ENCODE results near the gene LRRC8B. TPM values are rescaled to one million over a fixed set of nuclear protein-coding genes. Genes with fewer than 3 reads are reported as not detected.

Gene LRRC8B
- total and polyA plus RNA-seq, 4 experiments from 2014 or later = 15.0 to 18.1 (median 16.8) TPM

GRCh38 chr1:89487972-89488371, 36.7 kb upstream of the LRRC8B start:
- peaks cover 0 to 5% (median 0%) of the 10 kb centered on the region in 8 donors for H3K9me3 Mint-ChIP-seq
- CTCF ChIA-PET (ENCODE audit: partially characterized antibody) = interaction anchor here (0.6 to 1.7 kb wide), 4 partner anchors 32 to 498 kb away, joined by 3 to 7 read pairs (median 4); no protein-coding TSS in a partner anchor

GRCh38 chr1:89489047-89489729, 35.4 kb upstream of the LRRC8B start:
- no peak for DNase-seq
- intact Hi-C loops (cut with micrococcal nuclease) = no loop called here
- CTCF ChIA-PET (ENCODE audit: partially characterized antibody) = interaction anchor here (1.1 to 1.7 kb wide), 3 partner anchors 31 to 499 kb away, joined by 3 to 7 read pairs (median 6); no protein-coding TSS in a partner anchor
- Mint-ChIP-seq H3K4me3 (peak overlapping the region in 1 of 8 donors; percentile 41), H3K27me3 (peaks cover 0 to 6% of the 10 kb centered on the region in 2 donors), H3K4me1 (peaks cover 0 to 10% (median 9%) of the 10 kb centered on the region in 4 donors), H3K36me3 (peaks cover 0 to 1% of the 10 kb centered on the region in 2 donors), H3K9me3 (peaks cover 0 to 7% (median 0%) of the 10 kb centered on the region in 8 donors), H3K27ac (no peak overlapping the region)
- H3K27me3 ChIP-seq (ENCODE audit: insufficient read depth, low read length) = no peaks in the 10 kb centered on the region
- no peak overlapping the region for H3K4me3 ChIP-seq (ENCODE audit: low read length in 2 of 2)
- no peak overlapping the region for H3K27ac ChIP-seq (ENCODE audit: low read depth, low read length)
- no peaks in the 10 kb centered on the region for H3K4me1 ChIP-seq (ENCODE audit: insufficient read depth, low read length)
- no peaks in the 10 kb centered on the region for H3K9me3 ChIP-seq (ENCODE audit: control insufficient read depth in 1 of 2, low read length in 2 of 2)
- POLR2A ChIA-PET (ENCODE audit: partially characterized antibody) = interaction anchor here (0.7 kb wide), 1 partner anchor 274 kb away, joined by 4 read pairs; no protein-coding TSS in a partner anchor
- H3K36me3 ChIP-seq (ENCODE audit: insufficient read depth, low read length) = no peaks in the 10 kb centered on the region

More at GRCh38 chr1:89487972-89488371, 36.7 kb upstream of the LRRC8B start:
- H3K27me3 ChIP-seq (ENCODE audit: insufficient read depth, low read length) = no peaks in the 10 kb centered on the region
- Mint-ChIP-seq H3K4me3 (no peak overlapping the region), H3K27ac (no peak overlapping the region), H3K4me1 (peaks cover 0 to 15% (median 14%) of the 10 kb centered on the region in 4 donors), H3K36me3 (peaks cover 0 to 1% of the 10 kb centered on the region in 2 donors), H3K27me3 (peaks cover 0 to 6% of the 10 kb centered on the region in 2 donors)
- H3K4me1 ChIP-seq (ENCODE audit: insufficient read depth, low read length) = no peaks in the 10 kb centered on the region
- no peak for DNase-seq
- intact Hi-C loops (cut with micrococcal nuclease) = no loop called here
- no peak overlapping the region for H3K4me3 ChIP-seq (ENCODE audit: low read length in 2 of 2)
- no peak overlapping the region for H3K27ac ChIP-seq (ENCODE audit: low read depth, low read length)
- no peaks in the 10 kb centered on the region for H3K9me3 ChIP-seq (ENCODE audit: control insufficient read depth in 1 of 2, low read length in 2 of 2)
- POLR2A ChIA-PET (ENCODE audit: partially characterized antibody) = no interaction called here
- H3K36me3 ChIP-seq (ENCODE audit: insufficient read depth, low read length) = no peaks in the 10 kb centered on the region

GRCh38 chr1:89490389-89490788, 34.2 kb upstream of the LRRC8B start:
- no peak for DNase-seq
- H3K36me3 Mint-ChIP-seq = peaks cover 0 to 1% of the 10 kb centered on the region in 2 donors
- intact Hi-C loops (cut with micrococcal nuclease) = no loop called here
- Histone ChIP-seq H3K4me1 (ENCODE audit: insufficient read depth, low read length) (no peaks in the 10 kb centered on the region), H3K27me3 (ENCODE audit: insufficient read depth, low read length) (no peaks in the 10 kb centered on the region), H3K36me3 (ENCODE audit: insufficient read depth, low read length) (no peaks in the 10 kb centered on the region), H3K4me3 (ENCODE audit: low read length in 2 of 2) (no peak overlapping the region), H3K27ac (ENCODE audit: low read depth, low read length) (no peak overlapping the region), H3K9me3 (ENCODE audit: control insufficient read depth in 1 of 2, low read length in 2 of 2) (no peaks in the 10 kb centered on the region)
- H3K27ac Mint-ChIP-seq = no peak overlapping the region
- ChIA-PET POLR2A (ENCODE audit: partially characterized antibody) (no interaction called here), CTCF (ENCODE audit: partially characterized antibody) (no interaction called here)
- peaks cover 0 to 10% (median 9%) of the 10 kb centered on the region in 4 donors for H3K4me1 Mint-ChIP-seq
- H3K4me3 Mint-ChIP-seq = no peak overlapping the region
- H3K27me3 Mint-ChIP-seq = peaks cover 0 to 6% of the 10 kb centered on the region in 2 donors
- peaks cover 0 to 7% (median 0%) of the 10 kb centered on the region in 8 donors for H3K9me3 Mint-ChIP-seq

- peaks cover 0 to 3% of the 10 kb centered on the region in 2 donors for H3K27me3 Mint-ChIP-seq
These were observed 25.3 kb upstream of the LRRC8B start for GRCh38 chr1:89499320-89499719.

GRCh38 chr1:89502042-89502441, 22.6 kb upstream of the LRRC8B start:
- Mint-ChIP-seq H3K4me3 (no peak overlapping the region), H3K4me1 (no peaks in the 10 kb centered on the region), H3K9me3 (no peaks in the 10 kb centered on the region), H3K36me3 (no peaks in the 10 kb centered on the region), H3K27ac (no peak overlapping the region), H3K27me3 (peaks cover 3 to 4% of the 10 kb centered on the region in 2 donors)
- intact Hi-C loops (cut with micrococcal nuclease) = no loop called here
- CTCF ChIA-PET (ENCODE audit: partially characterized antibody) = no interaction called here
- Histone ChIP-seq H3K36me3 (ENCODE audit: insufficient read depth, low read length) (no peaks in the 10 kb centered on the region), H3K4me1 (ENCODE audit: insufficient read depth, low read length) (no peaks in the 10 kb centered on the region), H3K27me3 (ENCODE audit: insufficient read depth, low read length) (no peaks in the 10 kb centered on the region), H3K9me3 (ENCODE audit: control insufficient read depth in 1 of 2, low read length in 2 of 2) (no peaks in the 10 kb centered on the region), H3K4me3 (ENCODE audit: low read length in 2 of 2) (no peak overlapping the region), H3K27ac (ENCODE audit: low read depth, low read length) (no peak overlapping the region)
- POLR2A ChIA-PET (ENCODE audit: partially characterized antibody) = no interaction called here
- DNase-seq = no peak

More at GRCh38 chr1:89499320-89499719, 25.3 kb upstream of the LRRC8B start:
- DNase-seq = no peak
- Histone ChIP-seq H3K27me3 (ENCODE audit: insufficient read depth, low read length) (no peaks in the 10 kb centered on the region), H3K4me3 (ENCODE audit: low read length in 2 of 2) (no peak overlapping the region), H3K9me3 (ENCODE audit: control insufficient read depth in 1 of 2, low read length in 2 of 2) (no peaks in the 10 kb centered on the region), H3K36me3 (ENCODE audit: insufficient read depth, low read length) (no peaks in the 10 kb centered on the region), H3K27ac (ENCODE audit: low read depth, low read length) (no peak overlapping the region), H3K4me1 (ENCODE audit: insufficient read depth, low read length) (no peaks in the 10 kb centered on the region)
- Mint-ChIP-seq H3K36me3 (no peaks in the 10 kb centered on the region), H3K9me3 (no peaks in the 10 kb centered on the region), H3K4me1 (no peaks in the 10 kb centered on the region), H3K4me3 (no peak overlapping the region), H3K27ac (no peak overlapping the region)
- POLR2A ChIA-PET (ENCODE audit: partially characterized antibody) = no interaction called here
- intact Hi-C loops (cut with micrococcal nuclease) = no loop called here
- CTCF ChIA-PET (ENCODE audit: partially characterized antibody) = interaction anchor here (1.2 to 1.4 kb wide), 2 partner anchors 16 to 20 kb away, joined by 4 read pairs; no protein-coding TSS in a partner anchor

- no peak for DNase-seq
- ChIA-PET CTCF (ENCODE audit: partially characterized antibody) (no interaction called here), POLR2A (ENCODE audit: partially characterized antibody) (no interaction called here)
- Mint-ChIP-seq H3K4me3 (no peak overlapping the region), H3K27me3 (peaks cover 3 to 4% of the 10 kb centered on the region in 2 donors), H3K27ac (no peak overlapping the region), H3K9me3 (peaks cover 0 to 2% (median 0%) of the 10 kb centered on the region in 8 donors), H3K36me3 (no peaks in the 10 kb centered on the region), H3K4me1 (no peaks in the 10 kb centered on the region)
- H3K4me3 ChIP-seq (ENCODE audit: low read length in 2 of 2) = no peak overlapping the region
- no peak overlapping the region for H3K27ac ChIP-seq (ENCODE audit: low read depth, low read length)
- intact Hi-C loops (cut with micrococcal nuclease) = no loop called here
- H3K4me1 ChIP-seq (ENCODE audit: insufficient read depth, low read length) = no peaks in the 10 kb centered on the region
- H3K9me3 ChIP-seq (ENCODE audit: control insufficient read depth in 1 of 2, low read length in 2 of 2) = no peaks in the 10 kb centered on the region
- no peaks in the 10 kb centered on the region for H3K36me3 ChIP-seq (ENCODE audit: insufficient read depth, low read length)
- no peaks in the 10 kb centered on the region for H3K27me3 ChIP-seq (ENCODE audit: insufficient read depth, low read length)
These were observed 21.7 kb upstream of the LRRC8B start for GRCh38 chr1:89502895-89503294.

GRCh38 chr1:89503690-89504089, 20.9 kb upstream of the LRRC8B start:
- H3K27ac Mint-ChIP-seq = no peak overlapping the region
- intact Hi-C loops (cut with micrococcal nuclease) = no loop called here
- POLR2A ChIA-PET (ENCODE audit: partially characterized antibody) = no interaction called here
- no peaks in the 10 kb centered on the region for H3K9me3 ChIP-seq (ENCODE audit: control insufficient read depth in 1 of 2, low read length in 2 of 2)
- no peaks in the 10 kb centered on the region for H3K4me1 Mint-ChIP-seq
- no peaks in the 10 kb centered on the region for H3K27me3 ChIP-seq (ENCODE audit: insufficient read depth, low read length)
- peaks cover 0 to 4% of the 10 kb centered on the region in 2 donors for H3K36me3 Mint-ChIP-seq
- no peak overlapping the region for H3K27ac ChIP-seq (ENCODE audit: low read depth, low read length)
- H3K4me3 Mint-ChIP-seq = no peak overlapping the region
- CTCF ChIA-PET (ENCODE audit: partially characterized antibody) = no interaction called here
- peaks cover 4% of the 10 kb centered on the region in 2 donors for H3K27me3 Mint-ChIP-seq
- H3K9me3 Mint-ChIP-seq = peaks cover 0 to 8% (median 2%) of the 10 kb centered on the region in 8 donors
- H3K36me3 ChIP-seq (ENCODE audit: insufficient read depth, low read length) = no peaks in the 10 kb centered on the region
- H3K4me3 ChIP-seq (ENCODE audit: low read length in 2 of 2) = no peak overlapping the region
- H3K4me1 ChIP-seq (ENCODE audit: insufficient read depth, low read length) = no peaks in the 10 kb centered on the region
- DNase-seq = no peak
